KMS-11 (cell line): ENCODE measurements around the gene THBS3.
A peak's percentile ranks its signal among the peaks of the same experiment; 100 is the strongest.

Experiments
- H2AFZ ChIP-seq: fragments of 200-600 bp; sonication (generic); 2 replicates; pipeline ENCODE4 v1.6.1; 2016; ENCODE audit warnings: antibody characterized with exemption, mixed run types, low read depth
- H3K27ac ChIP-seq: fragments of 200-600 bp; sonication (generic); 2 replicates; pipeline ENCODE4 v1.6.1; 2016; ENCODE audit warnings: mild to moderate bottlenecking, mixed run types
- H3K27me3 ChIP-seq: fragments of 200-600 bp; sonication (generic); 2 replicates; pipeline ENCODE4 v1.6.1; 2017; ENCODE audit warnings: mild to moderate bottlenecking, low read depth, mixed run types, moderate library complexity; ENCODE audit not compliant: insufficient read depth
- H3K36me3 ChIP-seq: fragments of 200-600 bp; sonication (generic); 2 replicates; pipeline ENCODE4 v1.6.1; 2017; ENCODE audit warnings: mild to moderate bottlenecking, mixed run types; ENCODE audit not compliant: insufficient read depth
- H3K4me1 ChIP-seq: fragments of 200-600 bp; sonication (generic); 2 replicates; pipeline ENCODE4 v1.6.1; 2016; ENCODE audit warnings: mild to moderate bottlenecking, low read depth, mixed run types; ENCODE audit not compliant: poor library complexity, severe bottlenecking
- H3K4me2 ChIP-seq: fragments of 200-600 bp; sonication (generic); 2 replicates; pipeline ENCODE4 v1.7.0; 2016; ENCODE audit warnings: mild to moderate bottlenecking, mixed run types
- H3K4me3 ChIP-seq: fragments of 200-600 bp; sonication (generic); IDR thresholded peaks from 2 replicates; pipeline ENCODE4 v1.6.1; 2017; ENCODE audit warnings: low read depth, low read length, mixed read lengths; ENCODE audit not compliant: insufficient read depth
- H3K79me2 ChIP-seq: fragments of 200-600 bp; sonication (generic); 2 replicates; pipeline ENCODE4 v1.6.1; 2016; ENCODE audit warnings: low read depth, mixed run types; ENCODE audit not compliant: insufficient read depth
- H3K9ac ChIP-seq: fragments of 200-600 bp; sonication (generic); 2 replicates; pipeline ENCODE4 v1.6.1; 2016; ENCODE audit warnings: mild to moderate bottlenecking, mixed run types
- H4K20me1 ChIP-seq: fragments of 200-600 bp; sonication (generic); 2 replicates; pipeline ENCODE4 v1.6.1; 2016; ENCODE audit warnings: mild to moderate bottlenecking, mixed run types; ENCODE audit not compliant: insufficient read depth
- CTCF ChIP-seq: fragments of 200-600 bp; sonication (generic); conservative IDR thresholded peaks from 2 replicates; pipeline ENCODE4 v1.6.1; 2017; ENCODE audit warnings: low read depth, mild to moderate bottlenecking, antibody characterized with exemption, low read length, moderate library complexity, mixed read lengths

Gene THBS3

DNA sequence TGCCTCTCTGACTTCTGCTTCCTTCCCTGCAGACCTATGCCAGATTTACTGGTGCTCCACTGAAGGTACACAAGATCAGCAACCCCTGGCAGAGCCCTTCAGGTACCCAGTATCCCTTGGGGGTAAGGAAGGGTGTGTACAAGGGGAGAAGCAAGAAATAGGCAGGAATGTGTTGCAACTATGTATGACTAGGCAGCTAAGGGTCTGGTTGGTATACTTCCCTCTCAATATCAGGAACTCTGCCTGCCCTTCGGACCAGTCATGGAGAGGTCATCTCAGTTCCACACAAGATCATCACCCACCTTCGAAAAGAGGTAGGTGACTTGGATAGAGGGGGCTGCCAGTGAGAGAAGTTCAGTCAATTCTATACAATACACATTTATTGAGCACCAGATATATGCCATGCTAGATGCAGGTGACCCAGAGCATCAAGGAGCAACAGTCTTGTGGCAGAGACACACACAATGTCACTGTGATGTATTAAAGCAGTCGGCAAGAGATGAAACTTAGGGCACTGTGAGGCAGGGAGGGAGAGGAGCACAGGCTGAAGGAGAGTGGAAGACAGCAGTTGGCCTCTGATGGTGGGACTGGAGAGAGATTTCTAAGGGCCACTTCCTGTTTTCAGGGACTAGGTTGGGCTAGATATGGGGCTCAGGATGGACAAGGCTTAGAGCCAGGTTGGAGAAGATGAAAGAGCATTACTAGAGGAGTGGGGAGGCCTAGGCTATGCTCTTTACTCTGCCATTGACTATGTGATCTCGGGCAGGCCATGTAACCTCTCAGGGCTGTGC lies 2.8 kb upstream of the THBS3 start:
- no peaks in the 10 kb centered on the region for H4K20me1 ChIP-seq
- peak overlapping the region; percentile 99; the same call in 1 of the 2 replicates for H3K4me2 ChIP-seq
- H3K4me3 ChIP-seq: no peak overlapping the region

GRCh38 chr1:155209312-155209721 lies 1.6 kb upstream of the THBS3 start:
- no peaks in the 10 kb centered on the region for H3K27me3 ChIP-seq
- H3K4me2 ChIP-seq: peak overlapping the region; percentile 99
- 0 out of 2 replicates have a peak, but pooled peaks have one; percentile 32 for TF ChIP-seq CTCF
- peak overlapping the region; percentile 99 for H3K9ac ChIP-seq
- peak overlapping the region; percentile 99 for H3K4me3 ChIP-seq
- H3K4me1 ChIP-seq: peaks cover 29% of the 10 kb centered on the region
- H3K27ac ChIP-seq: peak overlapping the region; percentile 95
- H4K20me1 ChIP-seq: no peaks in the 10 kb centered on the region
- peak overlapping the region; percentile 79 for H2AFZ ChIP-seq
- 0 out of 2 replicates have a peak, but pooled peaks cover 5% of the 10 kb centered on the region for H3K79me2 ChIP-seq
- H3K36me3 ChIP-seq: no peaks in the 10 kb centered on the region

More for the DNA sequence above, 2.8 kb upstream of the THBS3 start:
- Histone ChIP-seq H3K4me1 (peaks cover 29% of the 10 kb centered on the region), H3K79me2 (0 out of 2 replicates have a peak, but pooled peaks cover 5% of the 10 kb centered on the region), H3K27ac (no peak overlapping the region; the same call in 1 of the 2 replicates), H3K27me3 (no peaks in the 10 kb centered on the region), H2AFZ (no peak overlapping the region), H3K36me3 (no peaks in the 10 kb centered on the region), H3K9ac (no peak overlapping the region)
- TF ChIP-seq CTCF: no peak

GRCh38 chr1:155208541-155209311 lies 1.0 kb upstream of the THBS3 start, which contains the start of gene MTX1:
Gene MTX1 (plus strand): TSS chr1:155208695. CDS start chr1:155208805, 110 bp downstream.
- no peak for TF ChIP-seq CTCF
- peak within 1 kb of the TSS; percentile 79 for H2AFZ ChIP-seq

DNA sequence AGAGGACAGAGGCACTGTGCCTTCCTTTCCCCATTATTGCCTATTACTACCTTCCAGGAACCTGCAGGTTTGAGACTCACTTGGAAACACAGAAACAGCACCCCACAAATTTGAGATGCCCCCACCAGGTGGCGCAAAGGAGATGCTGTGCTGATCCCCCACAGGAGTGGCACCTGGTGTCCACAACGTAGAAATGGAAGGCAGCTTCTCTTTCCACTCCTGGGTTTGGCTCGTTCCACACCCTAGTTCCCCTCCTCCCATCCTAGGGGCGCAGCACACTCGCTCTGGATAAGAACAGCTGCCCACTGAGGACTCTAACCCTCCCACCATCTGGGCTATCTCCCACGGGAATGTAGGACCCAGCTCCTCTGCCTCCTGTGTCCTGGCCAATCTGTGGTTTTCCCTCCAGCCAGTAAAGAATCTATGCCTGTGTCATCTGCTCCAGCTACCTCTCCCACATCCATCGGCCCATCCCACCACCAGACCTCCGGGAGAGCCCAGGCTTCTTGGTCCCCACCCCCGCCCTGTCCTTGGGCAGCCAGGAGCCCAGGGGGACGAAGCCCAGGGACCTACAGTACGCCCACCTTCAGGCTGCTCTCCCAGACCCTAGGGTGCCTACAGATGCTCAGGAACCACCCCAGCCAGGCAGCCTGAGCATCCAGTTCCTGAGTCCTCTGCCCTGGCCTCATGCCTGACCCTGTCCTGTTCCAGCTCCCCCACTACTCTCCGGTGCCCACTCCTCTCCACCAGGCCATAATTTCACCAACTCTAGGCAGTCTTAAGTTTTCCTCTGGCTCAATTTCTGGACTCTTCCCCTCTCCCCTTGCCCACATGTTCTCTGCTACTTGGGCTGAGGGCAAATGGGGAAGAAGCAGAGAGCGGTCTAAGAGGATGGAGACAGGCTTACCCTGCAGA lies 549 bp downstream of the THBS3 start:
- Histone ChIP-seq H3K9ac (peak overlapping the region; percentile 29; the same call in 1 of the 2 replicates), H3K4me3 (no peak overlapping the region), H3K79me2 (0 out of 2 replicates have a peak, but pooled peaks cover 5% of the 10 kb centered on the region), H3K4me1 (peaks cover 29% of the 10 kb centered on the region), H3K4me2 (peak overlapping the region; percentile 99), H3K27me3 (no peaks in the 10 kb centered on the region), H4K20me1 (no peaks in the 10 kb centered on the region), H2AFZ (peak overlapping the region; percentile 62), H3K27ac (peak overlapping the region; percentile 36), H3K36me3 (no peaks in the 10 kb centered on the region)
- TF ChIP-seq CTCF: peak; percentile 100

More at GRCh38 chr1:155208541-155209311, 1.0 kb upstream of the THBS3 start, which contains the start of gene MTX1:
- H3K9ac ChIP-seq: peak within 1 kb of the TSS; percentile 99
- peaks cover 29% of the 10 kb centered on the region for H3K4me1 ChIP-seq
- peak within 1 kb of the TSS; percentile 99 for H3K4me2 ChIP-seq
- H3K4me3 ChIP-seq: peak within 1 kb of the TSS; percentile 99
- H3K36me3 ChIP-seq: no peaks in the 10 kb centered on the region
- peak within 1 kb of the TSS; percentile 95 for H3K27ac ChIP-seq
- H3K79me2 ChIP-seq: 0 out of 2 replicates have a peak, but pooled peaks cover 5% of the 10 kb centered on the region
- H3K27me3 ChIP-seq: no peaks in the 10 kb centered on the region
- H4K20me1 ChIP-seq: no peaks in the 10 kb centered on the region
